RWPE1 (cell line): ENCODE results near the gene IL6ST.
A peak's percentile ranks its signal among the peaks of the same experiment; 100 is the strongest.
"Not testable (repeated sequence)": the region's sequence is repeated elsewhere in the genome, so short reads cannot be mapped to it uniquely, and the experiment has no call there.

Experiments used
- CTCF ChIA-PET: fragments of 350-600 bp; sonication (Branson Sonifier 250); formaldehyde crosslinking; extraction: SDS; loops from one replicate; lab custom pipeline; 2021; lab: Yijun Ruan, JAX
- POLR2A ChIA-PET: fragments of 400-600 bp; formaldehyde crosslinking; extraction: SDS; loops from one replicate; lab custom pipeline; 2020; ENCODE audit warnings: antibody characterized with exemption; ENCODE audit not compliant: low non-redundant PET; lab: Yijun Ruan, JAX
- DNase-seq: peaks from one replicate; pipeline ENCODE4 v3.0.0; 2012; ENCODE audit warnings: low spot score
- H3K27ac ChIP-seq: fragments of 450-650 bp; 2 replicates; pipeline ENCODE4 v1.5.1; 2017
- CTCF ChIP-seq: fragments of 450-650 bp; conservative IDR thresholded peaks from 2 replicates; pipeline ENCODE4 v1.5.1; 2017; ENCODE audit warnings: low read depth, mild to moderate bottlenecking

The IL6ST gene

GRCh38 chr5:55969956-55970355 is 24.8 kb downstream of the IL6ST start:
- CTCF ChIA-PET, result no interaction called here
- POLR2A ChIA-PET, result no interaction called here
- TF ChIP-seq CTCF, result no peak
- peak; percentile 20 for DNase-seq
- no peak overlapping the region for H3K27ac ChIP-seq

- ChIA-PET POLR2A (no interaction called here), CTCF (no interaction called here)
- DNase-seq, result peak; percentile 64
- TF ChIP-seq CTCF, result no peak
- H3K27ac ChIP-seq, result no peak overlapping the region
Observed at GRCh38 chr5:55966284-55966683, 28.5 kb downstream of the IL6ST start.

GRCh38 chr5:55965525-55965924 is 29.2 kb downstream of the IL6ST start:
- no peak overlapping the region for H3K27ac ChIP-seq
- TF ChIP-seq CTCF, result no peak
- ChIA-PET POLR2A (no interaction called here), CTCF (interaction anchor here (0.7 kb wide), 1 partner anchor 99 kb away, joined by 3 read pairs; no protein-coding TSS in a partner anchor)
- no peak for DNase-seq

GRCh38 chr5:55960779-55961178 is 34.0 kb downstream of the IL6ST start:
- POLR2A ChIA-PET, result no interaction called here
- DNase-seq, result no peak
- H3K27ac ChIP-seq, result no peak overlapping the region
- no peak for TF ChIP-seq CTCF
- CTCF ChIA-PET, result interaction anchor here (0.7 to 0.9 kb wide), 2 partner anchors 24 to 241 kb away, joined by 3 read pairs; no protein-coding TSS in a partner anchor

- no peak for DNase-seq
- CTCF ChIA-PET, result interaction anchor here (0.7 kb wide), 1 partner anchor 1013 kb away, joined by 3 read pairs; no protein-coding TSS in a partner anchor
- TF ChIP-seq CTCF, result no peak
- H3K27ac ChIP-seq, result no peak overlapping the region
- POLR2A ChIA-PET, result no interaction called here
Observed at GRCh38 chr5:55959208-55959607, 35.6 kb downstream of the IL6ST start.

- H3K27ac ChIP-seq, POLR2A ChIA-PET, CTCF ChIA-PET: not testable (repeated sequence)
Observed at GRCh38 chr5:55941154-55941553, 53.6 kb downstream of the IL6ST start.

GRCh38 chr5:55937598-55937997 is 57.2 kb downstream of the IL6ST start:
- POLR2A ChIA-PET, DNase-seq, H3K27ac ChIP-seq: not testable (repeated sequence)
- CTCF ChIA-PET, result interaction anchor here (0.6 to 3.9 kb wide), 4 partner anchors 56 to 930 kb away, joined by 4 to 47 read pairs (median 5); no protein-coding TSS in a partner anchor

More at GRCh38 chr5:55941154-55941553, 53.6 kb downstream of the IL6ST start:
- DNase-seq, result not testable (repeated sequence)
